ES-I3 (cell line): ENCODE measurements around the gene GRID1.

Source experiments
- H3K36me3 ChIP-seq: 2 replicates; pipeline ENCODE4 v1.6.1; 2013; ENCODE audit warnings: mild to moderate bottlenecking, low read length, control low read depth, moderate library complexity; ENCODE audit not compliant: insufficient read depth
- H3K4me1 ChIP-seq: 2 replicates; pipeline ENCODE4 v1.6.1; 2013; ENCODE audit warnings: mild to moderate bottlenecking, control low read depth, low read length; ENCODE audit not compliant: insufficient read depth
- H3K9ac ChIP-seq: 2 replicates; pipeline ENCODE4 v1.6.1; 2013; ENCODE audit warnings: low read depth, mild to moderate bottlenecking, low read length, moderate library complexity
- H3K9me3 ChIP-seq: 2 replicates; pipeline ENCODE4 v1.6.1; 2013; ENCODE audit warnings: mild to moderate bottlenecking, low read length, moderate library complexity; ENCODE audit not compliant: control insufficient read depth, insufficient read depth

GRID1 gene

DNA sequence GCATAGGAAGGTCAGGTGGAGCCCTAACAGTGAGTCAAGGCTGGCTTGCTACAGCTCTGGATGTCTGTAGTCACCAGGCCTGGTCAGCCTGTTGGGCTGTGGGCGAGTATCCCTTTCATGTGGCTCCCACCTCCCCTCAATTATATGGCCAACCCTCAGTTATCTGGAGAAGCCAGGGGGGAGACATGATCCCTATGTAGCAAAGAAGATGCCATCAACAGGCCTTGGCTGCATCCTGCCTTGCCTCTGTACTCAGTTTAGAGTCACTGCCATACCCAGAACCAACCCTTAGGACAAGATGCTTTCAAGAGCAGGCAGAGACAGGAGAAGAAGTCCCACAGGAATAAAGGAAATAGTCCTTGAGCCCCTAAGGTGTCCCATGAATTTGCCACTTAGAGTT, 763.9 kb downstream of the GRID1 start:
- Histone ChIP-seq H3K4me1 (no peaks in the 10 kb centered on the region), H3K36me3 (no peaks in the 10 kb centered on the region), H3K9ac (no peak overlapping the region), H3K9me3 (no peaks in the 10 kb centered on the region)

DNA sequence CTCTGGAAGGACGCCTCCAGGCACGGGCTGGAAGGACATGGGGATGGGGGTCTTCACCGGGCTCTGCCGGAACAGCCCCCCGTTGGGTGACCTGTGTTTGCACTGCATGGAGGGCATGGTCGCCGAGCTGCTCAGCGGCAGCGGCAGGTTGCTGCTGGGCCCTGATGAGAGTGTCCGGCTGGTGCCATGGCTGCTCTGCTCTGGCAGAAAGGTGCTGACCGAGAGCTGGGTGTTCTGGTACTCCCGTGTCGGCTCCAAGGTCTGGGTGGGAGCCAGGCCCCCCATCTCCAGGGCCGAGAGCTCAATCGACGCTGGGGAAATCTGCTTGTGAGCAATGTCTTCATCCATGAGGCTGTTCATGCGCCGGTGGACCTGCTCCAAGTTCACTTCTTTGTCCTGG, 764.3 kb downstream of the GRID1 start:
- H3K4me1 ChIP-seq, result no peaks in the 10 kb centered on the region
- H3K36me3 ChIP-seq, result no peaks in the 10 kb centered on the region
- H3K9ac ChIP-seq, result no peak overlapping the region
- no peaks in the 10 kb centered on the region for H3K9me3 ChIP-seq

DNA sequence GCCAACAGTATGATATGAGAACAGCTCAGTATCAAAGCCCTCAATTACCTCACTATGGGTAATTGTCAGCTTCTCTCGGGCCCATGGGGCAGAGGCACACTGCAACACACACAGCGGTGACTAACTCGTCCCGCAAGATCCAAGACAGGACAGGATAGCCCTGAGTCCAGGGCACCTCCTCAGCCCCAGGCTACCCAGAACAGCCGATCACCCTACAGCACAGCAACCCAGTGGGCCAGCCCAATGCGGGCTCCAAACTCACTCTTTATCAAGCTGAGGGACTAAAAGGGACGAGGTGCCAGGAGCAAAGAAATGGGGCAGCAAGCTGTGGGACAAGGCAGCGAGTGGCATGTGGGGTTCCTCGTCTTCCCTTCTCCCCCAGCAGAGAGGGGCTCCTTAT, 765.1 kb downstream of the GRID1 start:
- no peaks in the 10 kb centered on the region for H3K4me1 ChIP-seq
- no peaks in the 10 kb centered on the region for H3K9me3 ChIP-seq
- no peaks in the 10 kb centered on the region for H3K36me3 ChIP-seq
- H3K9ac ChIP-seq, result no peak overlapping the region

DNA sequence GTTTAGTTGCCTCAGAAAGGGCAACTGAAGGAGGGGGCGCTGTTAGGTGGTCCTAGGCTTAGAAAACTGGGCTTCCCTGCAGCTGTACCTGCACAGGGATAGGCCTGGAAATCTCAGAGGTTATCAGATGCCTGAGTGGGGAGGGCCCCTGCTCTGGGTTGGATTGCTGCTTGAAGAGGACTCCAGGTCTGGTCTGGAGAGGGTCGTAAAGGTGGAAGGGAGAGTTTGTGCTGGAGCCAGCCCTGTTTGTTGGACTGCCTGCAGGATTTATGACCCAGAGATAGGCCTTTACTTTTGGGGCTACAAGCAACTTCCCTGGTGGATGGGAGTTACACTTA, 765.9 kb downstream of the GRID1 start:
- Histone ChIP-seq H3K4me1 (no peaks in the 10 kb centered on the region), H3K9ac (no peak overlapping the region), H3K9me3 (no peaks in the 10 kb centered on the region), H3K36me3 (no peaks in the 10 kb centered on the region)

DNA sequence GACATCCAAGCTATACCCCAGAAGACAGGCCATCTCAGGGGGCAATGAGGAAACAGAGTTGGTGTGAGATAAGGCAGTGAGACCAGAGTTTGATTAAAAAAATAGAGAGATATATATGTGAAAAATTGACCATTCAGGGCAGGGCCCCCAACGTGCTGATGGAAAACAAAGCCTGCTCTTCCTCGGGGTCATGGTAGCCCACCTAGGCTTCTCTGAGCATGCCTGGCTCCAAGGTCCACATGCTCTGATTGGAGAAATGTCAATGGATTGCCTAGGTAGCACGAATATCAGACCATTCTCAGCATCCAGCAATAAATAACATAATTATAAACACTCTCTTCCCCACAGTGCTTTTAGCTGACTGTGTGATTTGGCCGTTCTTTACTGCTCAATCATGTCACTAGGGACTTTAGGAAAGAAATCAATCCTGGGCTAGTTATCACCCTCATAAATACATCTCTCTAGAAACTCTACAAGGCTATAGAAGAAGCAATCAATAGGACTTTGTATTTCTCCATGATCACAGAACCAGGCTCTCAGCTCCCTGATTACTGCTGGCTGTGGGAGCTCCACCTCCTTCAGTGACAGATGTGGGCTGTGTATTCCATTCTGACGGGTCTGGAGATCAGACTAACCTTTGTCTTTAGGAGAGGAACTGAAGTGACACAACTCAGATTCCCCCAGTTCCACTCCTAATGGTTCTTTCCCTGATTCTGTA, 766.4 kb downstream of the GRID1 start:
- H3K9ac ChIP-seq, result no peak overlapping the region
- no peaks in the 10 kb centered on the region for H3K36me3 ChIP-seq
- no peaks in the 10 kb centered on the region for H3K4me1 ChIP-seq
- no peaks in the 10 kb centered on the region for H3K9me3 ChIP-seq

DNA sequence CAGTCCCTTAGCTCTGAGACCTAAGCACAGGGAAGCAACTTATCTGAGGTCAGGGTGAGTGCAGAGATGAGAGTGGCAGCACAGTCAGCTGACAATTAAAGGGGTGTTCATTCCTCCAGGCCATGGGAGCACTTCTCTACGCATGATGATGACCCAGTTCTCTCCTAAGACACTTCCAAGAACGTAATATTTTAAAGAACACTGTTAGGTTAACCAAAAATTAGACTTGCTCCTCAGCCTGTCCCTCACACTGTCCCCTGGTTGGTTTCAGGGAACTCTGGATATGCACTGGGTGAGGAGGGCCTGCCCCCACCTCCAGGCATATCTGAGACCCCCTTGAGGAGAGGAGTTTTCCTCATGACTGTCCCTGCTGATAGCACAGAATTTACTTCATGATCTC, 767.5 kb downstream of the GRID1 start:
- H3K9me3 ChIP-seq, result no peaks in the 10 kb centered on the region
- H3K36me3 ChIP-seq, result no peaks in the 10 kb centered on the region
- no peak overlapping the region for H3K9ac ChIP-seq
- H3K4me1 ChIP-seq, result no peaks in the 10 kb centered on the region

DNA sequence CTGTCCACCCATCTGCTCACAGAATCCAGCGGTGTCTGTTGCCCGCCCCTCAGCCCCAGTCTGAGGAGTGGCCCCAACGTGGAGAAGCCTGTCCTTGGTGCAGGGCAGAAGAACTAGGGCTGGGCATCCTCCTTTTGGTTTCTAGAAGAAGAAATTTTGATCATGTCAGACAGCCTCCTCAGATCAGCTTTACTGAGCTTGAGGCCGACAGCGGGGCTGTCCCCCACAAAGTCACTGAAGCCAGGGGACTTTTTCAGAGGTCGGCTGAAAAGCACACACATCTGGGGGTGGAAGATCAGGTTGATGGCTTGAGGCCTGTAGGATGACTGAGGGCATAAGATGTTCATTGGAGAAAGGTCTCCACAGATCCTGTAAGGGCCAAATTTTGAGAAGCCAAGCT, 767.9 kb downstream of the GRID1 start:
- Histone ChIP-seq H3K36me3 (no peaks in the 10 kb centered on the region), H3K9ac (no peak overlapping the region), H3K9me3 (no peaks in the 10 kb centered on the region), H3K4me1 (no peaks in the 10 kb centered on the region)

DNA sequence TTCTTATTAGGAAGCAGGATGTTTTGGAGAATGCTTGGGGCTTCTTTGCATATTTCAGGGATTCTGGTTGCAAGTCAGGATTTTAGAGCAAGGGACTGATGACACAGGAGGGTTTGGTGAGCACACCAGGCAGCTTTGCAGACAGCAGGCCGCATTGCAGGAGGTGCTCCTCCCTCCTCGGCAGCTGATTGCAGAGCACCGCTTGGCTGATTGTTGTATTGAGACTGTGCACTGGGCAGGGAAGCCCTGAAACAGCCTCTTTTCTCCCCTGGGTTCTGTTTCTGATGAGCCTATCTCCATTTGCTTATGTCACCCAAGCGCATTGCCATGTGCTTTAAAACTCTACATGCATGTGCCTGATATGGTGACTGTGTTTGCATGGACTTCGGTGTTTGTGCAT, 769.6 kb downstream of the GRID1 start:
- no peaks in the 10 kb centered on the region for H3K9me3 ChIP-seq
- H3K4me1 ChIP-seq, result no peaks in the 10 kb centered on the region

DNA sequence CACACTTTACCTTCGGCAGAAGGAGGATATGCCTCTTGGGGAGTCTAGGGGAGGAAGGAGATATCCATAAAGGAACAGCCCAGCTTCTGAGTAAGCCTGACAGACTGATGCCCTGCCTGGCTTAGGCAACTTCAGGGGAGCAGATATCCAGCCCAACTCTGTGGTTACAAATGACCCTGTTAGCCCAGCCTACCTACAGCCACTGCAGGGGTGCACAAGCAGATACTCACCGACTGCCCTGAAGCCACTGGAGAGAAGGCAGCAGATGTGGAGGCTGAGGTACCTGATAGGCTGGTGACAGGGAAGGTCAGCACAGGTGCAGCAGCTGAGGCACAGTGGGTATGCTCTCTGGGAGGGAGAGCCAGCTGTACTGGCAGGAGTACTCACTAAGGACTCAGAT, 770.2 kb downstream of the GRID1 start:
- no peaks in the 10 kb centered on the region for H3K9me3 ChIP-seq
- H3K36me3 ChIP-seq, result no peaks in the 10 kb centered on the region
- H3K4me1 ChIP-seq, result no peaks in the 10 kb centered on the region
- no peak overlapping the region for H3K9ac ChIP-seq

More for the DNA sequence above, 769.6 kb downstream of the GRID1 start:
- Histone ChIP-seq H3K9ac (no peak overlapping the region), H3K36me3 (no peaks in the 10 kb centered on the region)

DNA sequence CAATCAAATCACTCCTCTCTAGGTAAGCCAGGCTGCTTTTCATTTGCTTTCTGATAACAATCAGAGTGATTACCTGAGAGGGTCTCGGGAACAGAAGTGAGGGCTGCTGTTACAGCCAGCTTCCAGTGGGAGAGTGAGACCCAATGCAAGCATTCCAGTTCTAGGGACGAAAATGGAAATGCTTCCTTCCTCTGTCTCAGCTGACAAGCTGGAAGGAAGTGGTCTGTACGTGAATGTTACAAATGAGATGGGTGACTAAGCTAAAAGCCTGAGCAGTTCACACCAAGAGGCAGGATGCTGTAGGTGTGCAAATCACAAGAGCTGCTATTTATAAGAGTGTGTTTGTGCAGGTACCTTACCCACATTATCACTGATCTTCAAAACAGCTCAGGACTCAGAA, 772.4 kb downstream of the GRID1 start:
- Histone ChIP-seq H3K9me3 (no peaks in the 10 kb centered on the region), H3K4me1 (no peaks in the 10 kb centered on the region), H3K9ac (no peak overlapping the region), H3K36me3 (no peaks in the 10 kb centered on the region)

DNA sequence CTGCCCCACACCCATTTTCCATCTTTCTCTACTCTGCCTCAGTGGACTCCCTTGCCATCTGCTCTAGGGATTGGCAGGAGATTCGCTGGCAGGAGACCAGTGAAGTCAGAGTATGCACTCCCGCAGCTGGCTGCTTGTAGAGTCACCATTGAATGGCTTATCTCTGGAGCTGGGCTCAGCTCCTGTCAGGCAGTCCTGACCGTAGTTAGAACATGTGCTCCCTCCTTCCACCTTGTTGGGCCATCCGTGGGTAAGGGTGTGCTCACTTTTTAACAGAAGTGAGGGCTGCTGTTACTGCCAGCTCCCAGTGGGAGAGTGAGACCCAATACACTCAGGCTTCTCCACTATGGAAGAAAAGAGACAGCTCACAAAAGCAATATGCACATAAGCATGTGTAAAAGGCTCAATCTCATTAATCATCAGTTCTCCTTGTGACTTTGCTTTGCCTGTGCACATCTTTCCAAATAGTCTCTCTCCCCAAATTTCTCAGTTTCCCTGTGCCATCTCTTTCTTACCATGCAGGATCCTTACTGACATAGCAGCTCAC, 773.3 kb downstream of the GRID1 start:
- Histone ChIP-seq H3K4me1 (no peaks in the 10 kb centered on the region), H3K9ac (no peak overlapping the region), H3K9me3 (no peaks in the 10 kb centered on the region), H3K36me3 (no peaks in the 10 kb centered on the region)

DNA sequence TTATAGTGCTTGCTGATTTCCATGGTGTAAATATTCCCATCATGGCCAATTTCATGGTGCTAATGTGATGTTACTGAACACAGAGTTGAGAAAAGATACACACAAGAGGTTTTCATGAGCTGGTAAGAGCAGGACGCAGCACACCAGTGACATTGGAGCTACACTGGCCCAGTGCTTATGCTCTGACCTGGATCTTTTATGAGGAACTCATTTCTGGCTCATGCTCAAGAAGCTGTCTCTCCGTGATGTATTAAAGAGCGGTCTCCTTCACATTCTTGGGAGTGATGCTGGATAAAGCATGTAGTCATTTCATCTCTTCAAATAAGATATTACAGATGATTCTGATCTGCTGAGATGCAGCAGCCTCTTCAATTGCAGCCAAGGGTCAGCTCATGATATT, 785.2 kb downstream of the GRID1 start:
- Histone ChIP-seq H3K9me3 (no peaks in the 10 kb centered on the region), H3K9ac (no peak overlapping the region), H3K4me1 (no peaks in the 10 kb centered on the region), H3K36me3 (no peaks in the 10 kb centered on the region)

DNA sequence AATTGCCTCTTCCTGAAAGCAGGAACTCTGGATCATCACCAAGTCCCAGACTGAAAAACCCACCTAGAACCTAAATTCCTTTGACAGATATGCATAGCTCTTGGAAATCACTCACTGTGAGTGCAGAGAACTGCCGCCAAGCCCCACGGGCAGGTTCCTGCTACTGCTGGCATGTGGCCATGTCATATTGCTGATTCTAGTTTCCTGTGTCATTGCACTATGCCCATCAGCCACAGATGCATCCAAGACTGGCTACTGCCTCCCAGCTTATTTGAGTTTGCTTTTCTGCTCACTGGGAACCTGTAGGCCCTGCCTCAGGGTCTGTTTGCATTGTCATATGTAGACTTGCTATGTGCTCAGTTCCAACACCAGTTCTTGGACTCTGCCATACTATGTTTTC, 786.0 kb downstream of the GRID1 start:
- no peaks in the 10 kb centered on the region for H3K9me3 ChIP-seq
- no peak overlapping the region for H3K9ac ChIP-seq
- H3K36me3 ChIP-seq, result no peaks in the 10 kb centered on the region
- H3K4me1 ChIP-seq, result no peaks in the 10 kb centered on the region

DNA sequence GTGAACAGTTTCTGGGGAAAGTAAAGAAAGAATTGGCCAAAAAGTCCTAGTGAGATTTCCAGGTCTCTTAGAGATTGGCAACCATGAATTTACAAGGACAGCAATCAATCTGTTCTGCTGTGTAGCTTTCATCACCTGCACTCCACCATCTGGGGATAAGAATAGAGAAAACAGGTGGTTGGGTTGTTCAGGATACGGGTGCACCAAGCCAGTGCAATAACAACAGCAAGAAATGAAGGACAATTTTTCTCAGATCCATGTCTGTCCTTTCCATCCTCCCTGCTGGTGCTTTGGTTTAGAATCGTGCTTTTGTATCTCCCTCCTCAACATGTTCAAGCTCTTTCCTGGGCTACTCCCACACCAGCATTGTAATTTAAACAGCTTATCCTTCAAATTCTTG, 787.7 kb downstream of the GRID1 start:
- Histone ChIP-seq H3K9me3 (no peaks in the 10 kb centered on the region), H3K4me1 (no peaks in the 10 kb centered on the region), H3K9ac (no peak overlapping the region), H3K36me3 (no peaks in the 10 kb centered on the region)

DNA sequence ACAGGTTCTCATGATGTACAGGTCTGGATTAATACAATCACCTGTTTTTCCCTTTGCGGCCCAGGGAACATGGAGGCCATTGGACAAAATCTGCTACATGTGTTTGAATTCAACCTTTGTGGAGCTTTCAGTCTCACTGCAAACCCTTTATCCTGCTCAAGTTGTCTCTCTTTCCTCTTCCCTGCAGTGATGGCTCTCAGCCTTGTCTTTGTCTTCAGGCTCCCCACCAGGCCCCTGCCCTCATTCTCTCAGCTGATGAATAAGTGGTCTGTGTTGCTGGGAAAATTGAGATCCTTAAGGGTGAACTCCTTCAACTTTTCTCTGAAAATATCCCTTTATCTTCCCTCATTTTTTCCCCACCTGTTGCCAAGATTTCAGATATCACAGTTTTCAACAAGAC, 791.2 kb downstream of the GRID1 start:
- H3K9ac ChIP-seq, result no peak overlapping the region
- no peaks in the 10 kb centered on the region for H3K4me1 ChIP-seq
- no peaks in the 10 kb centered on the region for H3K36me3 ChIP-seq
- no peaks in the 10 kb centered on the region for H3K9me3 ChIP-seq

DNA sequence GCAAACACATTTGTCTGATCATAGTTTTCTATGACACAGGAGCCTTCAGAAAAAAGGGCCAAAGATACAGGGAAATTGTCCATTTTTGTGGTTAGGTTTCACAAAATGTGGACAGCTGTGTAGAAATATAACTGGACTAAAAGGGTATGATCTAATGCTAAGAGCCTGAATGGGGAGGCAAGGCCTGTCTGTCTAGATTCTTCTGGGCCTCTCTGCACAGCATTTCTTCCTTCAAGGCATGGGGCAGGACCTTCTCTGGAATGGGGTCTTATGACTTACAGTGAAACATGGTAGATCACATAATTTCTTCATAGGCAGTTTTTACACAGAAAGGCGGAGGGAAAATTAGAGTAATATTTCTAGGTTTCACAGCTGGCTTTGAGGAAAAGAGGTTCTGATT, 795.7 kb downstream of the GRID1 start:
- H3K9me3 ChIP-seq, result no peaks in the 10 kb centered on the region
- no peak overlapping the region for H3K9ac ChIP-seq
- H3K36me3 ChIP-seq, result no peaks in the 10 kb centered on the region
- peaks cover 3% of the 10 kb centered on the region; the same call in 1 of the 2 replicates for H3K4me1 ChIP-seq
